A549 (cell line): ENCODE measurements around the gene MMS19. TPM values are rescaled to one million over a fixed set of nuclear protein-coding genes. Genes with fewer than 3 reads are reported as not detected.

Experiments
- ATAC-seq, 2 experiments: fragments of 200-7000 bp in 1 of 2; fragments of >200 bp in 1 of 2; cut with Nextera tagmentation in 1 of 2; cut with Tn5 transposase in 1 of 2; 3 replicates each; pipeline versions ENCODE4 v1.8.0 to v1.9.1; 2018 to 2020; ENCODE audit warnings: mild to moderate bottlenecking in 1 of 2, moderate library complexity in 1 of 2
- CTCF ChIA-PET: fragments of 300-600 bp; sonication (Branson Sonifier 250); formaldehyde crosslinking; extraction: SDS; loops from one replicate; lab custom pipeline; 2021; ENCODE audit warnings: antibody characterized with exemption, inconsistent platforms; lab: Yijun Ruan, JAX
- POLR2A ChIA-PET: fragments of 350-600 bp; formaldehyde crosslinking; extraction: SDS; loops from one replicate; lab custom pipeline; 2021; ENCODE audit warnings: antibody characterized with exemption, inconsistent platforms; lab: Yijun Ruan, JAX
- DNase-seq, 2 experiments: peaks; one replicate each; pipeline versions ENCODE4 v3.0.0 to v3.0.0-alpha.2; 2011 to 2016; ENCODE audit warnings: low read depth in 1 of 2, low spot score in 1 of 2
- FAIRE-seq: peaks from 2 replicates; lab custom pipeline; 2011; peaks lifted over from hg19 to GRCh38; lab: Jason Lieb, UNC
- H3K27ac ChIP-seq, 2 experiments: fragments of >200 bp; sonication (Bioruptor Twin); formaldehyde crosslinking; 3 replicates each; pipeline ENCODE4 v1.5.1; 2016 to 2017
- H3K4me1 ChIP-seq: fragments of >200 bp; sonication (Bioruptor Twin); formaldehyde crosslinking; 3 replicates; pipeline ENCODE4 v1.6.1; 2016
- H3K4me2 ChIP-seq: fragments of >200 bp; sonication (Bioruptor Twin); formaldehyde crosslinking; 3 replicates; pipeline ENCODE4 v1.6.1; 2016
- H3K4me3 ChIP-seq: fragments of >200 bp; sonication (Bioruptor Twin); formaldehyde crosslinking; 3 replicates; pipeline ENCODE4 v1.5.1; 2016
- H3K9me3 ChIP-seq: fragments of >200 bp; sonication (Bioruptor Twin); formaldehyde crosslinking; 3 replicates; pipeline ENCODE4 v1.6.1; 2016
- ATOH8 ChIP-seq: fragments of 250-450 bp; sonication (Bioruptor Pico); IDR thresholded peaks from 2 replicates; pipeline ENCODE4 v1.5.0; 2020; ENCODE audit warnings: low read depth, mild to moderate bottlenecking, moderate library complexity
- CBX2 ChIP-seq: fragments of 200-600 bp; sonication (generic); IDR thresholded peaks from 2 replicates; pipeline ENCODE4 v1.6.1; 2016; ENCODE audit warnings: low read depth, mild to moderate bottlenecking, borderline replicate concordance
- CHD2 ChIP-seq: fragments of 150-350 bp; IDR thresholded peaks from 2 replicates; pipeline ENCODE4 v1.6.1; 2014; ENCODE audit warnings: low read length; ENCODE audit not compliant: partially characterized antibody
- CHD4 ChIP-seq: fragments of 200-600 bp; sonication (generic); IDR thresholded peaks from 2 replicates; pipeline ENCODE4 v1.6.1; 2016; ENCODE audit warnings: antibody characterized with exemption, mild to moderate bottlenecking, borderline replicate concordance
- EHF ChIP-seq: fragments of 250-450 bp; sonication (Bioruptor Pico); IDR thresholded peaks from 2 replicates; pipeline ENCODE4 v1.5.0; 2020; ENCODE audit warnings: mild to moderate bottlenecking
- EHMT2 ChIP-seq: fragments of 200-600 bp; sonication (generic); IDR thresholded peaks from 2 replicates; pipeline ENCODE4 v1.6.1; 2016; ENCODE audit warnings: antibody characterized with exemption, low read depth, mild to moderate bottlenecking, moderate library complexity
- EP300 ChIP-seq, 2 experiments: fragments of >200 bp; sonication (Bioruptor Twin); formaldehyde crosslinking; IDR thresholded peaks; 2 replicates in 1 of 2; 3 replicates in 1 of 2; pipeline ENCODE4 v1.6.1; 2016 to 2017
- FOXS1 ChIP-seq: fragments of 250-450 bp; sonication (Bioruptor Pico); IDR thresholded peaks from 2 replicates; pipeline ENCODE4 v1.5.0; 2020; ENCODE audit warnings: mild to moderate bottlenecking, moderate library complexity
- GATA3 ChIP-seq: IDR thresholded peaks from 2 replicates; pipeline ENCODE4 v1.6.1; 2012; ENCODE audit warnings: borderline replicate concordance
- HOXA7 ChIP-seq: fragments of 250-450 bp; sonication (Bioruptor Pico); IDR thresholded peaks from 2 replicates; pipeline ENCODE4 v1.5.0; 2020; ENCODE audit warnings: mild to moderate bottlenecking, moderate library complexity
- HOXB5 ChIP-seq: fragments of 250-450 bp; sonication (Bioruptor Pico); IDR thresholded peaks from 2 replicates; pipeline ENCODE4 v1.5.0; 2020; ENCODE audit warnings: mild to moderate bottlenecking, moderate library complexity
- MAFK ChIP-seq: fragments of 450-650 bp; IDR thresholded peaks from 2 replicates; pipeline ENCODE4 v1.6.1; 2014; ENCODE audit not compliant: partially characterized antibody
- MAX ChIP-seq: IDR thresholded peaks from 2 replicates; pipeline ENCODE4 v1.6.1; 2012
- MYC ChIP-seq: IDR thresholded peaks from 2 replicates; pipeline ENCODE4 v1.6.1; 2012; ENCODE audit warnings: mild to moderate bottlenecking, inconsistent platforms, low read length, improper control_type of control experiment, borderline replicate concordance
- POLR2A ChIP-seq: IDR thresholded peaks from 2 replicates; pipeline ENCODE4 v1.6.1; 2012; ENCODE audit warnings: mild to moderate bottlenecking, low read length
- RCOR1 ChIP-seq: fragments of 150-350 bp; IDR thresholded peaks from 2 replicates; pipeline ENCODE4 v1.6.1; 2014; ENCODE audit warnings: antibody characterized with exemption, low read length, low read depth
- REST ChIP-seq: fragments of 200-600 bp; sonication (generic); IDR thresholded peaks from 2 replicates; pipeline ENCODE4 v1.6.1; 2016; ENCODE audit warnings: antibody characterized with exemption, mild to moderate bottlenecking, moderate library complexity
- RFX5 ChIP-seq: fragments of 450-650 bp; IDR thresholded peaks from 2 replicates; pipeline ENCODE4 v1.7.1; 2014; ENCODE audit warnings: antibody characterized with exemption, mild to moderate bottlenecking, moderate library complexity
- SREBF2 ChIP-seq: fragments of 450-650 bp; IDR thresholded peaks from 2 replicates; pipeline ENCODE4 v1.6.1; 2014; ENCODE audit warnings: mild to moderate bottlenecking, moderate library complexity
- TFCP2L1 ChIP-seq: fragments of 250-450 bp; sonication (Bioruptor Pico); IDR thresholded peaks from 2 replicates; pipeline ENCODE4 v1.5.0; 2021; ENCODE audit warnings: mild to moderate bottlenecking
- ZC3H11A ChIP-seq: fragments of 450-650 bp; IDR thresholded peaks from 2 replicates; pipeline ENCODE4 v1.6.1; 2014; ENCODE audit warnings: antibody characterized with exemption, mild to moderate bottlenecking
- WGBS: methylation state at CpG from one replicate; pipeline ENCODE4 v1.1.6; 2017; ENCODE audit errors: missing lambda C conversion rate; 5-methylcytosine and 5-hydroxymethylcytosine counted together
- polyA plus RNA-seq, 4 experiments: library from polyadenylated mRNA; depleted of rRNA in 3 of 4; stranded (reverse); fragments of >200 nt; fragmentation: RNase III in 1 of 4; extraction: RNeasy Plus Mini Kit Qiagen cat#74134 plus additional on column Dnase treatment in 1 of 4; gene quantifications; 2 replicates in 3 of 4; 3 replicates in 1 of 4; pipeline ENCODE4 v1.2.3, GENCODE V29; 2011 to 2017
- TF ChIP-seq, protein P1 (sequence below): fragments of >200 bp; sonication (Bioruptor Twin); formaldehyde crosslinking; IDR thresholded peaks from 3 replicates; pipeline ENCODE4 v1.6.1; 2016
- TF ChIP-seq, protein P2 (sequence below): IDR thresholded peaks from 2 replicates; pipeline ENCODE4 v1.6.1; 2012; ENCODE audit warnings: low read depth, borderline replicate concordance

Gene MMS19
- polyA plus RNA-seq, 2 of the 4 experiments (the other 2 are of a cell fraction), result 60.6 to 65.6 TPM

DNA sequence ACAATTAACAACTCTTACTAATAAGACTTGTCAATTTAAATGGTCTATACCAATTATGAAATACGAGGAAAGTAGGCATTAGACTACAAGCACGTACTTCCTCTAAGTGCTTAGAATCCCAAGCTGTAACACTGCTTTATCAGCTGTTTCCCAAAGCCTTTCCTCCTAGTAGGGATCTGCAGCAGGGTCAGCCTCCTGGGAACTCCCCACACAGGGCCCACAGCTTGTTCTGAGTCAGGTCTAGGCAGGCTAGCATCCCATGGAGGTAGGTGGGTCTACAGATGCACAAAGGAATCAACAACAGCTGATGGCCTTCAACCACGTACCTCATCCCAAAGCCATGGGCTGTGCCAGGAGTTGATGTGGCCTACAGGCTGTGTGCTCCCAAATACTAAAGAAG is 14.7 kb downstream of the MMS19 start (continued):
- TF ChIP-seq ZC3H11A, result no peak
- TF ChIP-seq HOXA7 (CRISPR knock-in tag), result no peak

DNA sequence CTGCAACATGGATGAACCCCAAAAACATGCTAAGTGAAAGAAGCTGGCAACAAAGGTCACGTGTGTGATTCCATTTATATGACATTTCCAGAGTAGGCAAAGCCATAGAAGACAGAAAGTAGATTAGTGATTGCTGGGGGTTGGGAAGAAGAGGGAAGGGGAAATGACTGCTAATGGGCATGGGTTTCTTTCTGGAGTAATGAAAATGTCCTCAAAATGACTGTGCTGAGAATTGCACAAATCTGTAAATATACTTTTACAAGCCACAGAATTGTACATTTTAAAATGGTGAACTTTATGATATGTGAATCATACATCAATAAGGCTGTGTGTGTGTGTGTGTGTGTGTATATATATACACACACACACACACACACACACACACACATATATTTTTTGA is 15.8 kb downstream of the MMS19 start:
- Histone ChIP-seq H3K27ac (no peak overlapping the region), H3K4me2 (no peak overlapping the region), H3K4me1 (peaks cover 12% of the 10 kb centered on the region; the same call in 2 of the 3 replicates), H3K4me3 (no peak overlapping the region), H3K9me3 (no peaks in the 10 kb centered on the region)
- ChIA-PET POLR2A (interaction anchor here (1.4 kb wide), 1 partner anchor 15 kb away, joined by 3 read pairs; no protein-coding TSS in a partner anchor), CTCF (interaction anchor here (0.6 to 2.9 kb wide), 8 partner anchors 9 to 130 kb away, joined by 3 to 9 read pairs (median 4); no protein-coding TSS in a partner anchor)
- ATAC-seq, result no peak
- 94% methylated on average over 1 of the region's 1 CpG for WGBS
- no peak for DNase-seq
- FAIRE-seq, result no peak
- no peak for TF ChIP-seq ATOH8 (CRISPR knock-in tag)
- no peak for TF ChIP-seq EP300 (IDR thresholded peaks at IDR 0.05)

- H3K4me1 ChIP-seq, result peaks cover 12% of the 10 kb centered on the region; the same call in 2 of the 3 replicates
- no peak overlapping the region for H3K4me3 ChIP-seq
- FAIRE-seq (no peak), ATAC-seq (no peak), DNase-seq (no peak)
- H3K27ac ChIP-seq, result no peak overlapping the region
- TF ChIP-seq EHF (CRISPR knock-in tag) (no peak), TFCP2L1 (CRISPR knock-in tag) (no peak), RCOR1 (no peak), RFX5 (no peak), SREBF2 (no peak), FOXS1 (CRISPR knock-in tag) (no peak), MAFK (no peak), CHD4 (no peak), CHD2 (no peak), MYC (no peak), POLR2A (no peak), GATA3 (no peak), EHMT2 (no peak), CBX2 (no peak), REST (no peak), HOXB5 (CRISPR knock-in tag) (no peak), ATOH8 (CRISPR knock-in tag) (no peak), MAX (no peak)
- TF ChIP-seq, protein P1, sequence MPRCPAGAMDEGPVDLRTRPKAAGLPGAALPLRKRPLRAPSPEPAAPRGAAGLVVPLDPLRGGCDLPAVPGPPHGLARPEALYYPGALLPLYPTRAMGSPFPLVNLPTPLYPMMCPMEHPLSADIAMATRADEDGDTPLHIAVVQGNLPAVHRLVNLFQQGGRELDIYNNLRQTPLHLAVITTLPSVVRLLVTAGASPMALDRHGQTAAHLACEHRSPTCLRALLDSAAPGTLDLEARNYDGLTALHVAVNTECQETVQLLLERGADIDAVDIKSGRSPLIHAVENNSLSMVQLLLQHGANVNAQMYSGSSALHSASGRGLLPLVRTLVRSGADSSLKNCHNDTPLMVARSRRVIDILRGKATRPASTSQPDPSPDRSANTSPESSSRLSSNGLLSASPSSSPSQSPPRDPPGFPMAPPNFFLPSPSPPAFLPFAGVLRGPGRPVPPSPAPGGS, result no peak
- TF ChIP-seq, protein P2, sequence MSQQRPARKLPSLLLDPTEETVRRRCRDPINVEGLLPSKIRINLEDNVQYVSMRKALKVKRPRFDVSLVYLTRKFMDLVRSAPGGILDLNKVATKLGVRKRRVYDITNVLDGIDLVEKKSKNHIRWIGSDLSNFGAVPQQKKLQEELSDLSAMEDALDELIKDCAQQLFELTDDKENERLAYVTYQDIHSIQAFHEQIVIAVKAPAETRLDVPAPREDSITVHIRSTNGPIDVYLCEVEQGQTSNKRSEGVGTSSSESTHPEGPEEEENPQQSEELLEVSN, result no peak
- no peak overlapping the region for H3K4me2 ChIP-seq
- POLR2A ChIA-PET, result no interaction called here
- WGBS, result 85% methylated on average over 4 of the region's 4 CpGs
- CTCF ChIA-PET, result interaction anchor here (0.8 to 1.5 kb wide), 5 partner anchors 13 to 132 kb away, joined by 3 to 6 read pairs (median 5); no protein-coding TSS in a partner anchor
- no peaks in the 10 kb centered on the region for H3K9me3 ChIP-seq
Observed at GRCh38 chr10:97481071-97481470, 17.2 kb downstream of the MMS19 start.
